Bladder microvascular endothelial cell (primary cell): Measurements from ENCODE around the gene TNNI2. TPM values are rescaled to one million over a fixed set of nuclear protein-coding genes. Genes with fewer than 3 reads are reported as not detected.

ENCODE experiments used
- total RNA-seq: library from RNA; depleted of rRNA; stranded (reverse); fragments of >200 nt; gene quantifications from 2 replicates; pipeline ENCODE4 v1.2.3, GENCODE V29; 2014

The TNNI2 gene
- not detected in 2 replicates for total RNA-seq

GRCh38 chr11:1838426-1839144 is at the start of gene TNNI2:
Gene TNNI2 (plus strand): TSS chr11:1838981. CDS start chr11:1839697, 716 bp downstream.

DNA sequence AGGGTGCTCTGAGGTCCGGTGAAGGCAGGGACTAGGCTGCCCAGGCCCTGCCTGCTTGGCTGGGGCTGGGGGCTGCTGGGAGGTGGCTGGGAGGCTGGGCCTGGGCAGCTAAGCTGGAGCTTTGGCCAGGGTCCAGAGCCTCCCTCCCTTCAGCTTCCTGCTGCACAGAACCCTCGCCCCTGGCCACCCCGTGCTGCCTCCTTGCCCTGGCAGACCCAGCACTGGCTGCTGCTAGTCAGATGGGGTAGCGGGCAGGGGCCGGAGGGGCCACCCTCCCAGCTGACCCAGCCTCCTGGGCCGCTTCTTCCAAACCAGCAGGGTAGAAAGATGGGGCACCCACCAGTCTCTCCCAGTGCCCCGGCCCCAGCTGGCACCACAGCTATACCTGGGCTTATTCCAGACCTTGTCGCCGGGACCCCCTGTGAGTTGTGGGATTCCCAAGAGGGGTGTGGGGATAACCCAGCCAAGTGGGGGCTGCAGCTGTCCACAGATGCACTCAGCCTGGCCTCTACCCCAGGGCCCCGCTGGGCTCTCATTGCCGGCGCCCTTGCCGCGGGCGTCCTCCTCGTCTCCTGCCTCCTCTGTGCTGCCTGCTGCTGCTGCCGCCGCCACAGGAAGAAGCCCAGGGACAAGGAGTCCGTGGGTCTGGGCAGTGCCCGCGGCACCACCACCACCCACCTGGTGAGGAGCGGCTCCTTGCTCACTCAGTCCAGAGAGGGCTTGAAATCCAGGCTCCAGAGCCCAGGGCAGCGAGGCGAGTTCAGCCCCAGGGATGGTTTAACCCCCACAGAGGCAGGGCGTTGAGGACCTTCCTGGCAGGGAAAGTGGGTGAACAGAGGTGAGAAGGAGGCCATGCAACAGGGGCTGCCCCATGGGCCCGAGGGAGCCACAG is 3.8 kb upstream of the TNNI2 start, which contains the start of gene SYT8:
Gene SYT8 (plus strand): TSS at position 212 of the 892 bp plus-strand sequence. CDS start 116 bp downstream, at position 328.

DNA sequence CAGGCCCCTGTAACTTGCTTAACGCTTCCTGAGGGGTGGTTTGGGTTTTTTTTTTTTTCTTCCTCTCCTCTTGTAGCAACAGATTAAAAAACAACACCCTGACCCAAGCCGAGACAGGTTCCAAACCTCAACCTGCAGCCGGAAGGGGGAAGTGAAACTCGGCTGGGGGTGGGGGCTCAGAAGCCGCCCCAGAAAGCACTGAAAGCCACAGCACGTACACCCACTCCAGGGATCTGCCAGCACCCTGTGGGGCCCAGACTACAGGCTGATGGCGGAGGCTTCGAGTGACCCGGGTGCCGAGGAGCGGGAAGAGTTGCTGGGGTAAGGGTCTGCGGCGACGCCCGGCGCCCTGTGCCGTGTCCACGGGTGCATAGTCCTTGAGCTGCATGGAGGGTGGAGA is 14.1 kb downstream of the TNNI2 start, which contains the start of gene LSP1:
Gene LSP1 (plus strand): TSS at position 208 of the 400 bp plus-strand sequence. CDS start 61 bp downstream, at position 269.

Other genes with a start within 250 kb of the TNNI2 start
- gene KRTAP5-2, start 240.7 kb upstream of the TNNI2 start, total RNA-seq, result not detected in 2 replicates
- gene KRTAP5-3, start 230.5 kb upstream of the TNNI2 start, total RNA-seq, result not detected in 2 replicates
- gene KRTAP5-4, start 216.8 kb upstream of the TNNI2 start, total RNA-seq, result not detected in 2 replicates
- gene KRTAP5-5, start 209.2 kb upstream of the TNNI2 start, total RNA-seq, result not detected in 2 replicates
- gene KRTAP5-6, start 141.8 kb upstream of the TNNI2 start, total RNA-seq, result not detected in 2 replicates
- gene IFITM10, start 88.4 kb upstream of the TNNI2 start, total RNA-seq, result 0.25 TPM in 1 of 2 replicates, not detected in the other
- 74.3 and 690 TPM in 2 replicates for gene CTSD, start 75.1 kb upstream of the TNNI2 start, total RNA-seq
- gene SYT8, start 4.0 kb upstream of the TNNI2 start, total RNA-seq, result 0.06 TPM in 1 of 2 replicates, not detected in the other
- gene LSP1, start 14.1 kb downstream of the TNNI2 start, total RNA-seq, result 0.31 and 0.32 TPM in 2 replicates
- not detected in 2 replicates for gene PRR33, start 52.9 kb downstream of the TNNI2 start, total RNA-seq
- gene TNNT3, start 80.7 kb downstream of the TNNI2 start, total RNA-seq, result 2.1 TPM in 1 of 2 replicates, not detected in the other
- gene MRPL23, start 108.4 kb downstream of the TNNI2 start, total RNA-seq, result 31.6 and 125 TPM in 2 replicates
- gene H19, start 158.9 kb downstream of the TNNI2 start, total RNA-seq, result 131 and 217 TPM in 2 replicates